H1 (cell line): Measurements from ENCODE around the gene PSMD5. TPM values are rescaled to one million over a fixed set of nuclear protein-coding genes. Genes with fewer than 3 reads are reported as not detected.

Source experiments
- CTCF ChIA-PET: fragments of 300-600 bp; sonication (Branson Sonifier 250); formaldehyde crosslinking; loops from one replicate; lab custom pipeline; 2021; ENCODE audit not compliant: partially characterized antibody; lab: Charles Lee
- POLR2A ChIA-PET: fragments of 300-600 bp; sonication (Branson Sonifier 250); formaldehyde crosslinking; loops from one replicate; lab custom pipeline; 2021; ENCODE audit warnings: inconsistent platforms; ENCODE audit not compliant: partially characterized antibody; lab: Charles Lee
- DNase-seq, 2 experiments: peaks; one replicate each; pipeline versions ENCODE4 v3.0.0 to v3.0.0-alpha.2; 2010 to 2022; ENCODE audit warnings: low spot score in 2 of 2, low read depth in 1 of 2, mixed read lengths in 1 of 2
- FAIRE-seq: peaks from 2 replicates; lab custom pipeline; 2011; peaks lifted over from hg19 to GRCh38; lab: Jason Lieb, UNC
- H2AFZ ChIP-seq: 2 replicates; pipeline ENCODE4 v1.8.1; 2012; ENCODE audit warnings: low read length, inconsistent platforms
- H2AK5ac ChIP-seq: 2 replicates; pipeline ENCODE4 v1.6.1; 2013; ENCODE audit warnings: low read depth, low read length
- H2BK120ac ChIP-seq: replicated peaks from 2 replicates; pipeline ENCODE3; 2013; ENCODE audit warnings: low read depth, low read length, inconsistent platforms
- H2BK12ac ChIP-seq: 2 replicates; pipeline ENCODE4 v1.6.1; 2013; ENCODE audit warnings: low read depth, low read length
- H2BK15ac ChIP-seq: 2 replicates; pipeline ENCODE4 v1.6.1; 2013; ENCODE audit warnings: low read length
- H2BK20ac ChIP-seq: 2 replicates; pipeline ENCODE4 v1.6.1; 2013; ENCODE audit warnings: low read length
- H2BK5ac ChIP-seq: 2 replicates; pipeline ENCODE4 v1.6.1; 2013; ENCODE audit warnings: low read depth, low read length
- H3K14ac ChIP-seq: 2 replicates; pipeline ENCODE4 v1.6.1; 2013; ENCODE audit warnings: inconsistent platforms; ENCODE audit not compliant: insufficient read length
- H3K18ac ChIP-seq: 2 replicates; pipeline ENCODE4 v1.6.1; 2013; ENCODE audit warnings: low read length; ENCODE audit errors: extremely low read depth
- H3K23ac ChIP-seq: 2 replicates; pipeline ENCODE4 v1.6.1; 2013; ENCODE audit warnings: inconsistent platforms; ENCODE audit not compliant: insufficient read length
- H3K23me2 ChIP-seq: 2 replicates; pipeline ENCODE4 v1.6.1; 2013; ENCODE audit warnings: low read depth, low read length
- H3K27ac ChIP-seq: 2 replicates; pipeline ENCODE4 v1.6.1; 2011; ENCODE audit warnings: low read depth, low read length, inconsistent platforms
- H3K27me3 ChIP-seq, 4 experiments: replicated peaks in 1 of 4; 1 replicate in 1 of 4; 2 replicates in 3 of 4; pipeline versions ENCODE4 v1.6.1 to v1.8.1; 2011 to 2013; ENCODE audit warnings: low read length in 3 of 4, mild to moderate bottlenecking in 3 of 4, inconsistent platforms in 2 of 4, mixed read lengths in 2 of 4, moderate library complexity in 1 of 4; ENCODE audit not compliant: control insufficient read depth in 3 of 4, insufficient read depth in 3 of 4; ENCODE audit errors: extremely low read depth in 1 of 4
- H3K36me3 ChIP-seq, 4 experiments: 2 replicates each; pipeline versions ENCODE4 v1.6.1 to v1.8.1; 2011 to 2013; ENCODE audit warnings: mild to moderate bottlenecking in 4 of 4, low read length in 3 of 4, moderate library complexity in 2 of 4, control low read depth in 1 of 4, inconsistent platforms in 1 of 4; ENCODE audit not compliant: insufficient read depth in 4 of 4, control insufficient read depth in 2 of 4
- H3K4ac ChIP-seq: replicated peaks from 2 replicates; pipeline ENCODE3; 2013; ENCODE audit warnings: low read length, low read depth, mixed read lengths, inconsistent platforms; ENCODE audit not compliant: insufficient read length
- H3K4me1 ChIP-seq, 4 experiments: replicated peaks in 1 of 4; 1 replicate in 1 of 4; 2 replicates in 3 of 4; pipeline versions ENCODE4 v1.6.1 to v1.8.1; 2011 to 2013; ENCODE audit warnings: low read length in 3 of 4, inconsistent platforms in 2 of 4, mixed read lengths in 1 of 4; ENCODE audit not compliant: insufficient read depth in 4 of 4, control insufficient read depth in 3 of 4
- H3K4me2 ChIP-seq, 2 experiments: 2 replicates each; pipeline versions ENCODE4 v1.6.1 to v1.8.1; 2011 to 2013; ENCODE audit warnings: low read depth in 2 of 2, low read length in 2 of 2, control low read depth in 1 of 2, inconsistent platforms in 1 of 2, mild to moderate bottlenecking in 1 of 2; ENCODE audit not compliant: insufficient read depth in 1 of 2
- H3K4me3 ChIP-seq, 4 experiments: fragments of 200-600, 300-600 bp in 1 of 4; sonication (generic), shearing (Covaris generic), sonication (Bioruptor Twin) in 1 of 4; 2 replicates each; pipeline versions ENCODE4 v1.5.1 to v1.8.1; 2011 to 2016; ENCODE audit warnings: low read length in 4 of 4, low read depth in 3 of 4, control low read depth in 2 of 4, inconsistent platforms in 2 of 4, mild to moderate bottlenecking in 2 of 4, mixed read lengths in 1 of 4, moderate library complexity in 1 of 4; ENCODE audit not compliant: insufficient read depth in 2 of 4; ENCODE audit errors: extremely low read depth in 1 of 4
- H3K56ac ChIP-seq: replicated peaks from 2 replicates; pipeline ENCODE3; 2013; ENCODE audit warnings: low read depth, mild to moderate bottlenecking, mixed read lengths, low read length, inconsistent platforms; ENCODE audit not compliant: insufficient read length
- H3K79me1 ChIP-seq: 2 replicates; pipeline ENCODE4 v1.6.1; 2013; ENCODE audit warnings: low read depth, low read length, control low read depth
- H3K79me2 ChIP-seq, 2 experiments: 2 replicates each; pipeline versions ENCODE4 v1.6.1 to v1.8.1; 2012 to 2013; ENCODE audit warnings: low read length in 2 of 2, mild to moderate bottlenecking in 2 of 2, inconsistent platforms in 1 of 2; ENCODE audit not compliant: insufficient read depth in 2 of 2, control insufficient read depth in 1 of 2
- H3K9ac ChIP-seq, 4 experiments: replicated peaks in 1 of 4; 1 replicate in 1 of 4; 2 replicates in 3 of 4; pipeline versions ENCODE4 v1.6.1 to v1.8.1; 2011 to 2013; ENCODE audit warnings: low read depth in 3 of 4, low read length in 3 of 4, control low read depth in 2 of 4, mild to moderate bottlenecking in 2 of 4, moderate library complexity in 2 of 4, inconsistent platforms in 1 of 4; ENCODE audit errors: extremely low read depth in 1 of 4
- H3K9me3 ChIP-seq, 2 experiments: 2 replicates each; pipeline versions ENCODE4 v1.6.1 to v1.8.1; 2012 to 2013; ENCODE audit warnings: mild to moderate bottlenecking in 2 of 2, moderate library complexity in 2 of 2, control low read depth in 1 of 2, inconsistent platforms in 1 of 2, low read depth in 1 of 2, low read length in 1 of 2, mixed read lengths in 1 of 2; ENCODE audit not compliant: insufficient read depth in 2 of 2
- H4K20me1 ChIP-seq, 2 experiments: replicated peaks in 1 of 2; 2 replicates each; pipeline versions ENCODE3 to v1.8.1; 2011 to 2013; ENCODE audit warnings: inconsistent platforms in 2 of 2, low read length in 2 of 2, mild to moderate bottlenecking in 1 of 2; ENCODE audit not compliant: insufficient read depth in 2 of 2, control insufficient read depth in 1 of 2
- H4K5ac ChIP-seq: 2 replicates; pipeline ENCODE4 v1.6.1; 2013; ENCODE audit warnings: low read length, low read depth, mixed read lengths, inconsistent platforms; ENCODE audit not compliant: insufficient read length
- H4K8ac ChIP-seq: 2 replicates; pipeline ENCODE4 v1.8.0; 2013; ENCODE audit warnings: mild to moderate bottlenecking, moderate library complexity, low read length, inconsistent platforms; ENCODE audit not compliant: insufficient read depth; ENCODE audit errors: extremely low read depth
- H4K91ac ChIP-seq: replicated peaks from 2 replicates; pipeline ENCODE3; 2013; ENCODE audit warnings: low read length, mixed read lengths, inconsistent platforms; ENCODE audit not compliant: insufficient read length
- CREB1 ChIP-seq: IDR thresholded peaks from 2 replicates; pipeline ENCODE4 v1.6.1; 2012; ENCODE audit warnings: inconsistent platforms
- CTCF ChIP-seq, 3 experiments: IDR thresholded peaks; 1 replicate in 2 of 3; 2 replicates in 1 of 3; pipeline versions ENCODE4 v1.5.1 to v1.6.1; 2011; ENCODE audit warnings: low read length in 3 of 3, mild to moderate bottlenecking in 3 of 3, inconsistent platforms in 2 of 3, low read depth in 1 of 3, moderate library complexity in 1 of 3; ENCODE audit not compliant: insufficient read depth in 1 of 3; ENCODE audit errors: control extremely low read depth in 1 of 3
- HDAC6 ChIP-seq: IDR thresholded peaks from one replicate; pipeline ENCODE4 v1.7.1; 2012; ENCODE audit warnings: low read depth, mild to moderate bottlenecking, inconsistent platforms, low read length, moderate library complexity
- KDM4A ChIP-seq: IDR thresholded peaks from one replicate; pipeline ENCODE4 v1.7.1; 2012; ENCODE audit warnings: low read depth, mild to moderate bottlenecking, moderate library complexity, low read length, inconsistent platforms; ENCODE audit not compliant: severe bottlenecking
- TCF12 ChIP-seq: IDR thresholded peaks from 2 replicates; pipeline ENCODE4 v1.6.1; 2011; ENCODE audit warnings: low read depth, mild to moderate bottlenecking, low read length
- WGBS, 2 experiments: shearing (Covaris generic) in 1 of 2; methylation state at CpG; one replicate each; pipeline versions ENCODE4 v1.1.6 to v1.1.7; 2013 to 2015; ENCODE audit warnings: low lambda C conversion rate in 2 of 2, mixed read lengths in 2 of 2, inconsistent platforms in 1 of 2, low coverage in 1 of 2, missing lambda C conversion rate in 1 of 2; ENCODE audit not compliant: insufficient replicate concordance in 2 of 2, insufficient coverage in 1 of 2, insufficient read length in 1 of 2; ENCODE audit errors: extremely low coverage in 1 of 2, missing lambda C conversion rate in 1 of 2; 5-methylcytosine and 5-hydroxymethylcytosine counted together
- polyA plus RNA-seq, 7 experiments: library from polyadenylated mRNA; depleted of rRNA in 3 of 7; stranded (reverse) in 5 of 7; unstranded in 2 of 7; fragments of >200 nt in 5 of 7; fragments of 200-250 nt in 2 of 7; gene quantifications; 1 replicate in 5 of 7; 2 replicates in 1 of 7; 4 replicates in 1 of 7; pipeline versions ENCODE4 v1.2.1 to v1.2.3, GENCODE V29; 2011 to 2013; ENCODE audit warnings: missing spikeins in 2 of 7, mixed read lengths in 2 of 7
- total RNA-seq: library from RNA; stranded (reverse); fragmentation: NEBNext Ultra II Directional; extraction: Animal tissue kit (Norgen Biotek cat#: 25700); gene quantifications from 2 replicates; pipeline ENCODE4 v1.2.1, GENCODE V29; 2021

The PSMD5 gene
- total and polyA plus RNA-seq, 2 of the 8 experiments (the other 6 are each of a cell fraction or from before 2014, with no cell fraction given) = 19.2 to 30.5 TPM

- FAIRE-seq = no peak
- H2AFZ ChIP-seq = no peak overlapping the region
- H3K18ac ChIP-seq = no peak overlapping the region
- H3K23me2 ChIP-seq = no peaks in the 10 kb centered on the region
- peaks cover 0 to 9% of the 10 kb centered on the region in 2 experiments; a peak in 2 of 4 replicates for H3K79me2 ChIP-seq
- no peak overlapping the region for H3K4ac ChIP-seq
- H3K4me3 ChIP-seq = no peak overlapping the region
- DNase-seq = no peak
- no peak overlapping the region for H2AK5ac ChIP-seq
- no peak overlapping the region for H3K56ac ChIP-seq
- ChIA-PET POLR2A (no interaction called here), CTCF (interaction anchor here (0.8 to 0.9 kb wide), 2 partner anchors 9 to 22 kb away, joined by 3 read pairs; no protein-coding TSS in a partner anchor)
- H3K9me3 ChIP-seq = no peaks in the 10 kb centered on the region
- H3K79me1 ChIP-seq = peaks cover 9% of the 10 kb centered on the region; the same call in 1 of the 2 replicates
- H3K27me3 ChIP-seq = no peaks in the 10 kb centered on the region
- H2BK15ac ChIP-seq = no peak overlapping the region
- H3K4me1 ChIP-seq = no peaks in the 10 kb centered on the region
- H4K91ac ChIP-seq = no peak overlapping the region
- no peak overlapping the region for H3K9ac ChIP-seq
- H2BK12ac ChIP-seq = no peak overlapping the region
- 91% methylated on average over 1 of the region's 1 CpG; no CpG with 5 or more reads in 1 of the 2 experiments for WGBS, 2 experiments
- no peak overlapping the region for H2BK5ac ChIP-seq
- TF ChIP-seq CTCF (IDR thresholded peaks at IDR 0.05; ENCODE audit: control extremely low read depth in 1 of 3, insufficient read depth in 1 of 3, low read depth in 1 of 3, low read length in 3 of 3) = no peak
- TF ChIP-seq KDM4A = no peak
- TF ChIP-seq CREB1 = no peak
- no peak for TF ChIP-seq HDAC6
- no peak for TF ChIP-seq TCF12
- H3K23ac ChIP-seq = no peak overlapping the region
- no peak overlapping the region for H2BK120ac ChIP-seq
- no peak overlapping the region for H3K4me2 ChIP-seq
- no peak overlapping the region for H3K27ac ChIP-seq
- H4K5ac ChIP-seq = no peak overlapping the region
- no peaks in the 10 kb centered on the region for H4K20me1 ChIP-seq
- no peak overlapping the region for H4K8ac ChIP-seq
- no peak overlapping the region for H2BK20ac ChIP-seq
- H3K14ac ChIP-seq = no peak overlapping the region
- H3K36me3 ChIP-seq = peaks cover 4 to 48% (median 15%) of the 10 kb centered on the region in 4 experiments; a peak in 7 of 8 replicates
Measured at GRCh38 chr9:120776788-120777187, 65.9 kb downstream of the PSMD5 start.
